ENCODE results near the gene ZBED2.

The ZBED2 gene

DNA sequence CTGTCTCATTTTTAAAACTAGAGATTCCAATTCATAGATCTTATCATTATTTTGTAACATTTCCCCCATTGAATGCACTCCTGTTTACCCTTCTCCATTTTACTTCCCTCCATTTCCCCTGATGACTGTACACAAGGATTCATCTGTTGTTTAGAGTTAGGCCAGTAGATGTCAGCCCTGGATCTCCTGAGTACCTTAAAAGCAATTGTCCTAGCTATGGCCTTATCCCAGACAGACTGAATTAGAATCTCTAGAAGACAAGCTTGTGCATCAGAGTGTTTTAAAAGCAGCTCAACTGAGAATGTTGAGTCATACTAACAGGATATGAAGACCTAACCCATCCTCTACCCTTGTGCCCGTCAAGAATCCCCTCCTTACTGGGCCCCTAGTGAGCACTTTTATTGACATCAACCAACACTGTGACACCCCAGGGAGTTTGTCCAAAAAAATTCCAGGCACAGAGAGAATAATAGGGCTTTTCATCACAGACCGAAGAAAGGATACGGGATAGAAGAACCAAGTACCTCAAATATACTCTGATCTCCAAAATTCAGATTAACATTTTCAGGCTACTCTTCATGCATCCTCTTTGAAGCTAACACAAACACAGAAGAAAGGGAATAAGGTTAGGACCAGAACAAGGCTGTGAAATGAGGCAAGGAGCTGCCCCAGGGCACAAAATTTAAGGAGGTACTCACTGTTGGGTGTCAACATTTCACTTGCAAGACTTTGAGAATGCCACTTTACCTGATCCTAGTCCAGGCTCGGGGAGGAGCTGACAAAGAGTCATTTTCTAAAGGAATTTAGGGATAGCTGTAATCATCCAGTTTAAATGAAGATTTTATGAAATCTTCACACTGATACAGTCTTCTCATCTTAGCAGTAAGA, 17.1 kb downstream of the ZBED2 start (continued):
- TF ChIP-seq, protein P1, sequence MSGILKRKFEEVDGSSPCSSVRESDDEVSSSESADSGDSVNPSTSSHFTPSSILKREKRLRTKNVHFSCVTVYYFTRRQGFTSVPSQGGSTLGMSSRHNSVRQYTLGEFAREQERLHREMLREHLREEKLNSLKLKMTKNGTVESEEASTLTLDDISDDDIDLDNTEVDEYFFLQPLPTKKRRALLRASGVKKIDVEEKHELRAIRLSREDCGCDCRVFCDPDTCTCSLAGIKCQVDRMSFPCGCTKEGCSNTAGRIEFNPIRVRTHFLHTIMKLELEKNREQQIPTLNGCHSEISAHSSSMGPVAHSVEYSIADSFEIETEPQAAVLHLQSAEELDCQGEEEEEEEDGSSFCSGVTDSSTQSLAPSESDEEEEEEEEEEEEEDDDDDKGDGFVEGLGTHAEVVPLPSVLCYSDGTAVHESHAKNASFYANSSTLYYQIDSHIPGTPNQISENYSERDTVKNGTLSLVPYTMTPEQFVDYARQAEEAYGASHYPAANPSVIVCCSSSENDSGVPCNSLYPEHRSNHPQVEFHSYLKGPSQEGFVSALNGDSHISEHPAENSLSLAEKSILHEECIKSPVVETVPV (CRISPR knock-in tag; IDR thresholded peaks at IDR 0.05), result no peak
- no peak for TF ChIP-seq ZNF8 (CRISPR knock-in tag; IDR thresholded peaks at IDR 0.05)

DNA sequence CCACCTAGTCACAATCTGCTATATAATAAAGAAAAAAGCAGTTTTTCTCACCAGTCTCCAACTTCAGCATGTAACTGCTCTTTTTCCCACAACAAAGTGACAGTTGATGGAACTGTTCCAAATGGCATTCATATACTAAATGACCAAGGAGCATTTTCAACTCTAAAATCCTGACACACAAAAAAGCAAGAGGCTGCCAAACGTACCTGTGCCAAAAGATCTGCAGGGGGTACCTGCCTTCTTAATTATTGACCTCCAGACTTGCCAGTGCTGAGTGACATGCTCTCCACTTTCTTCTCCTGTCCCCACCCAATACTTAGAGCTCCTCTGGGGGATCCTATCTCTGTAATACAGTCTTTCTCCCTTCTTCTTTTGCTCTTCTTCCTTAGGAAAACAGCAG, 18.0 kb downstream of the ZBED2 start:
- TF ChIP-seq ZC3H10 (CRISPR knock-in tag; IDR thresholded peaks at IDR 0.05) (no peak), ZFP30 (CRISPR knock-in tag; IDR thresholded peaks at IDR 0.05) (no peak), ISL1 (CRISPR knock-in tag; IDR thresholded peaks at IDR 0.05) (no peak), BACH2 (CRISPR knock-in tag; IDR thresholded peaks at IDR 0.05; ENCODE audit: borderline replicate concordance) (no peak), PPARA (CRISPR knock-in tag; IDR thresholded peaks at IDR 0.05; ENCODE audit: borderline replicate concordance) (no peak), TOX (CRISPR knock-in tag; IDR thresholded peaks at IDR 0.05; ENCODE audit: borderline replicate concordance) (no peak), ZFP3 (CRISPR knock-in tag; IDR thresholded peaks at IDR 0.05) (no peak), TCF4 (CRISPR knock-in tag; IDR thresholded peaks at IDR 0.05; ENCODE audit: borderline replicate concordance) (no peak), OSR1 (CRISPR knock-in tag; IDR thresholded peaks at IDR 0.05) (no peak), RARB (CRISPR knock-in tag; IDR thresholded peaks at IDR 0.05) (no peak), SNAI2 (CRISPR knock-in tag; IDR thresholded peaks at IDR 0.05) (no peak), ESRRG (CRISPR knock-in tag; IDR thresholded peaks at IDR 0.05) (no peak), CSDC2 (CRISPR knock-in tag; IDR thresholded peaks at IDR 0.05) (no peak)
- TF ChIP-seq, protein P2, sequence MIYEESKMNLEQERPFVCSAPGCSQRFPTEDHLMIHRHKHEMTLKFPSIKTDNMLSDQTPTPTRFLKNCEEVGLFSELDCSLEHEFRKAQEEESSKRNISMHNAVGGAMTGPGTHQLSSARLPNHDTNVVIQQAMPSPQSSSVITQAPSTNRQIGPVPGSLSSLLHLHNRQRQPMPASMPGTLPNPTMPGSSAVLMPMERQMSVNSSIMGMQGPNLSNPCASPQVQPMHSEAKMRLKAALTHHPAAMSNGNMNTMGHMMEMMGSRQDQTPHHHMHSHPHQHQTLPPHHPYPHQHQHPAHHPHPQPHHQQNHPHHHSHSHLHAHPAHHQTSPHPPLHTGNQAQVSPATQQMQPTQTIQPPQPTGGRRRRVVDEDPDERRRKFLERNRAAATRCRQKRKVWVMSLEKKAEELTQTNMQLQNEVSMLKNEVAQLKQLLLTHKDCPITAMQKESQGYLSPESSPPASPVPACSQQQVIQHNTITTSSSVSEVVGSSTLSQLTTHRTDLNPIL (CRISPR knock-in tag; IDR thresholded peaks at IDR 0.05; ENCODE audit: low read depth), result no peak
- TF ChIP-seq, protein P3, sequence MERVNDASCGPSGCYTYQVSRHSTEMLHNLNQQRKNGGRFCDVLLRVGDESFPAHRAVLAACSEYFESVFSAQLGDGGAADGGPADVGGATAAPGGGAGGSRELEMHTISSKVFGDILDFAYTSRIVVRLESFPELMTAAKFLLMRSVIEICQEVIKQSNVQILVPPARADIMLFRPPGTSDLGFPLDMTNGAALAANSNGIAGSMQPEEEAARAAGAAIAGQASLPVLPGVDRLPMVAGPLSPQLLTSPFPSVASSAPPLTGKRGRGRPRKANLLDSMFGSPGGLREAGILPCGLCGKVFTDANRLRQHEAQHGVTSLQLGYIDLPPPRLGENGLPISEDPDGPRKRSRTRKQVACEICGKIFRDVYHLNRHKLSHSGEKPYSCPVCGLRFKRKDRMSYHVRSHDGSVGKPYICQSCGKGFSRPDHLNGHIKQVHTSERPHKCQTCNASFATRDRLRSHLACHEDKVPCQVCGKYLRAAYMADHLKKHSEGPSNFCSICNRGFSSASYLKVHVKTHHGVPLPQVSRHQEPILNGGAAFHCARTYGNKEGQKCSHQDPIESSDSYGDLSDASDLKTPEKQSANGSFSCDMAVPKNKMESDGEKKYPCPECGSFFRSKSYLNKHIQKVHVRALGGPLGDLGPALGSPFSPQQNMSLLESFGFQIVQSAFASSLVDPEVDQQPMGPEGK (CRISPR knock-in tag; IDR thresholded peaks at IDR 0.05; ENCODE audit: borderline replicate concordance), result no peak
- TF ChIP-seq, protein P4, sequence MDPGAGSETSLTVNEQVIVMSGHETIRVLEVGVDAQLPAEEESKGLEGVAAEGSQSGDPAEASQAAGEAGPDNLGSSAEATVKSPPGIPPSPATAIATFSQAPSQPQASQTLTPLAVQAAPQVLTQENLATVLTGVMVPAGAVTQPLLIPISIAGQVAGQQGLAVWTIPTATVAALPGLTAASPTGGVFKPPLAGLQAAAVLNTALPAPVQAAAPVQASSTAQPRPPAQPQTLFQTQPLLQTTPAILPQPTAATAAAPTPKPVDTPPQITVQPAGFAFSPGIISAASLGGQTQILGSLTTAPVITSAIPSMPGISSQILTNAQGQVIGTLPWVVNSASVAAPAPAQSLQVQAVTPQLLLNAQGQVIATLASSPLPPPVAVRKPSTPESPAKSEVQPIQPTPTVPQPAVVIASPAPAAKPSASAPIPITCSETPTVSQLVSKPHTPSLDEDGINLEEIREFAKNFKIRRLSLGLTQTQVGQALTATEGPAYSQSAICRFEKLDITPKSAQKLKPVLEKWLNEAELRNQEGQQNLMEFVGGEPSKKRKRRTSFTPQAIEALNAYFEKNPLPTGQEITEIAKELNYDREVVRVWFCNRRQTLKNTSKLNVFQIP (CRISPR knock-in tag; IDR thresholded peaks at IDR 0.05; ENCODE audit: borderline replicate concordance, low read depth), result no peak

DNA sequence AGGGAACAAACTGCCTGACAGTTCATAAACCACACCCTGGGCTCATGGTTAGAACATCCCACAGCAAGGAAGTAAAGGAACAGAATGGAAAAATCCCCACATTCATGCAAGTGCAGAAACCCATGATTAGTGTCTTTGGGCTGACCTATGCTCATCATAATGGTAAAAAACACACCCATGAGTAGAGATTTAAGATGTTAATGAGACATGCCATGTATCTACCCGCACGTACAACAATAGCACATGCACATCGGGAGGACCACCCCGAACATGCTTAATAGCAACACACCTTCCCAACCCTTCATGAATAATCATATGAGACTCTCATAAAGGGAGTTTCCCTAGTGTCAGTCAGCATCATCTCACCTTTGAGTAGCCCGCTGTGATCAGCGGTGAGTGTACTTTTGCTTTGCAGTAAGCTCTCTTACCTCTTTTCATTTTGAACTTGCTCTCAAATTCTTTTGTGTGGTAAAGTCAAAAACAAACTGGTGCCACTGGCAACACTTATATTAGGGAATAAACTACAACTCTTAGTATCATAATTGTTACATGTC, 23.2 kb downstream of the ZBED2 start:
- ATAC-seq, result no peak
- no peak for TF ChIP-seq TOX (CRISPR knock-in tag; IDR thresholded peaks at IDR 0.05; ENCODE audit: borderline replicate concordance)
- TF ChIP-seq OSR1 (CRISPR knock-in tag; IDR thresholded peaks at IDR 0.05), result no peak
- no peak for TF ChIP-seq ZFP3 (CRISPR knock-in tag; IDR thresholded peaks at IDR 0.05)
- no peak for TF ChIP-seq ESRRG (CRISPR knock-in tag; IDR thresholded peaks at IDR 0.05)
- no peak for TF ChIP-seq GLIS3 (CRISPR knock-in tag; IDR thresholded peaks at IDR 0.05)
- TF ChIP-seq RARB (CRISPR knock-in tag; IDR thresholded peaks at IDR 0.05), result no peak

More for the DNA sequence above, 18.0 kb downstream of the ZBED2 start:
- no peak for ATAC-seq

DNA sequence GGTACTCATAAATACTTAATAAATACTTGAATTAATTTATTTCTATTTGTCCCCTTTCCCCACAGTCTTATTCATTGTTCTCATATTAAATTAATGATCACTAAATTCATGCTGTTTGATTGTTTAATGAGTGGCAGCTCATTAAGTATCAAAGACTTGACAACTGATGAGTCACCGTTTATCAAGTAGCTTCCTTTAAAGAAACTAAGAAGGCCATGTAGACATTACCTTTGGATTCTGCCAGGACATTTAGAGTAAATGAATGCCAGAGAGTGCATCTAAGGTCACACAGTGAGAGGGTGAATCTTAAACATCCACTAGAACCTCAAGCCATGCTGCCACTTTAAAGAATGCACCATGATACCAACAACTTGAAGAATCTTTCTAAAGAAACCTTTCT, 23.9 kb downstream of the ZBED2 start:
- no peak for ATAC-seq
- TF ChIP-seq ZNF565 (CRISPR knock-in tag; conservative IDR thresholded peaks at IDR 0.05; ENCODE audit: low read depth), result no peak
- TF ChIP-seq, protein P1 (CRISPR knock-in tag; IDR thresholded peaks at IDR 0.05), result no peak
- no peak for TF ChIP-seq ZNF8 (CRISPR knock-in tag; IDR thresholded peaks at IDR 0.05)

Data from SK-N-SH treated with all-trans-retinoic acid at 6 μM for 48 hours (cell line).